CD8-positive, alpha-beta memory T cell (primary cell): ENCODE data around the gene SIPA1L3. TPM values are rescaled to one million over a fixed set of nuclear protein-coding genes. Genes with fewer than 3 reads are reported as not detected.
A peak's percentile ranks its signal among the peaks of the same experiment; 100 is the strongest.

ENCODE experiments used
- CTCF ChIA-PET: fragments of 350-600 bp; sonication (Branson Sonifier 250); formaldehyde crosslinking; loops from one replicate; lab custom pipeline; 2021; ENCODE audit warnings: antibody characterized with exemption; lab: Charles Lee
- POLR2A ChIA-PET: fragments of 350-600 bp; sonication (Branson Sonifier 250); formaldehyde crosslinking; loops from one replicate; lab custom pipeline; 2021; ENCODE audit warnings: antibody characterized with exemption; lab: Charles Lee
- DNase-seq, 5 donors: peaks; one replicate each; pipeline versions ENCODE4 v3.0.0 to v3.0.0-alpha.2; 2020 to 2022; ENCODE audit warnings: mixed read lengths in 1 of 5
- H3K27ac ChIP-seq: one replicate; pipeline ENCODE4 v1.7.0; 2013; ENCODE audit warnings: low read depth, mild to moderate bottlenecking, low read length, moderate library complexity
- H3K27me3 ChIP-seq: 2 replicates; pipeline ENCODE4 v1.7.0; 2013; ENCODE audit warnings: low read length, mild to moderate bottlenecking; ENCODE audit not compliant: insufficient read depth, poor library complexity, severe bottlenecking
- H3K36me3 ChIP-seq: 2 replicates; pipeline ENCODE4 v1.7.0; 2013; ENCODE audit warnings: mild to moderate bottlenecking, low read length, moderate library complexity; ENCODE audit not compliant: insufficient read depth
- H3K4me1 ChIP-seq: 2 replicates; pipeline ENCODE4 v1.7.0; 2013; ENCODE audit warnings: mild to moderate bottlenecking, low read length, moderate library complexity; ENCODE audit not compliant: insufficient read depth
- H3K4me3 ChIP-seq: 2 replicates; pipeline ENCODE4 v1.7.0; 2013; ENCODE audit warnings: mild to moderate bottlenecking, low read length
- H3K9me3 ChIP-seq: 2 replicates; pipeline ENCODE4 v1.7.0; 2013; ENCODE audit warnings: mild to moderate bottlenecking, low read length
- H3K27ac Mint-ChIP-seq, 8 donors: one replicate each; pipeline ENCODE4 v1.8.0; 2020 to 2021; ENCODE audit warnings: mixed read lengths in 8 of 8, mild to moderate bottlenecking in 6 of 8, inconsistent platforms in 3 of 8, moderate library complexity in 3 of 8
- H3K27me3 Mint-ChIP-seq, 2 donors: one replicate each; pipeline ENCODE4 v1.8.0; 2020 to 2021; ENCODE audit warnings: mixed read lengths in 2 of 2, mild to moderate bottlenecking in 1 of 2, moderate library complexity in 1 of 2
- H3K36me3 Mint-ChIP-seq, 3 donors: one replicate each; pipeline ENCODE4 v1.8.0; 2020 to 2021; ENCODE audit warnings: mixed read lengths in 3 of 3, inconsistent platforms in 1 of 3, mild to moderate bottlenecking in 1 of 3
- H3K4me1 Mint-ChIP-seq, 3 donors: one replicate each; pipeline ENCODE4 v1.8.0; 2020 to 2021; ENCODE audit warnings: mixed read lengths in 3 of 3, inconsistent platforms in 1 of 3, mild to moderate bottlenecking in 1 of 3
- H3K4me3 Mint-ChIP-seq, 7 donors: one replicate each; pipeline ENCODE4 v1.8.0; 2020 to 2021; ENCODE audit warnings: mixed read lengths in 7 of 7, mild to moderate bottlenecking in 6 of 7, moderate library complexity in 4 of 7, inconsistent platforms in 2 of 7
- H3K9me3 Mint-ChIP-seq, 5 donors: one replicate each; pipeline ENCODE4 v1.8.0; 2020 to 2022; ENCODE audit warnings: mixed read lengths in 5 of 5, mild to moderate bottlenecking in 3 of 5, moderate library complexity in 2 of 5, inconsistent platforms in 1 of 5
- polyA plus RNA-seq: library from polyadenylated mRNA; unstranded; fragments of 300-500 nt; fragmentation: Illumina TruSeq; gene quantifications from one replicate; pipeline ENCODE4 v1.2.3, GENCODE V29; 2021
- total RNA-seq, 2 experiments: library from RNA; stranded (reverse); gene quantifications; one replicate each; pipeline ENCODE4 v1.2.3, GENCODE V29; 2021

Gene SIPA1L3
- total and polyA plus RNA-seq, 3 experiments from 2014 or later = 5.4 to 14.8 (median 11.5) TPM

DNA sequence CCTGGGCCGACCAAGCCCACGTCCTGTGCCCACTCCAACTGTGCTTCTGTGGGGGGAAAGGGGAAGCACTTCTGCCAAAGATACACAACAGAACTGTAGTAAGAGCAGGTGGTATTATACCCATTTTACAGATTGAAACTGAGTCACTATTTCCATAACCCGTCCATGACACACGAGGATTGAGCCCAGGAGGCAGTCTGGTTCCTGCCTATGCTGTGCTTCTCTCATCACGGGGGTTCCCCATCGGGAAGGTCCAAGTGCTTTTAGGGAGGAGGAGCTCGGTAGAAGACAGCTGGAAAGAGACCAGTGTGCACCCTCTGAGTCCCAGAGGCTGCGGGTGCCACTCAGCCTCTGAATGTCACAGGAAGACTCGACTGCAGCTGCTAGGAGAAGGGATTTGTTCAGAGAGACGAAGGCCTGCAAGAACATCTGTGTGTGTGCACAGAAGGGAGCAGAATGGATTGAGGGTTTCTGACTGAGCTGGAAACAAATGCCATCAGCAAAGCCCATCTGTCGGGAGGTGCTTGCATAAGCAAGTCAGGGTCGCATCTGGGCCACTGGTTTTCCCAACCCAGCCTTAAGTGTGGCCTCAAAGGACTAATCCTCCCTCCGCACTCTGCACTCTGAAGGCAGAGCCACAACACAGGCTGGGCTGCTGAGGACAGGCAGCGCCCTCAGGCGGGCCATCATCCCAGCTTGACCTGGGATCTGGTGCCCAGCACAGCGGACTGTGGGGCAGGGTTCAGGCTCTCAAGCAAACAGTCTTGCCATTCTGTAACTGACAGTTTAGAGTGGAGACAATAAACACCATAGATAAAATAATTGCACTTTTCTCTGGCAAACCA, 167.1 kb downstream of the SIPA1L3 start:
- no peaks in the 10 kb centered on the region for H3K4me1 ChIP-seq
- Mint-ChIP-seq H3K27me3 (peaks cover 0 to 2% of the 10 kb centered on the region in 2 donors), H3K4me3 (no peak overlapping the region), H3K4me1 (peaks cover 0 to 1% (median 0%) of the 10 kb centered on the region in 3 donors), H3K9me3 (no peaks in the 10 kb centered on the region), H3K36me3 (peaks cover 5 to 11% (median 7%) of the 10 kb centered on the region in 3 donors), H3K27ac (no peak overlapping the region)
- H3K4me3 ChIP-seq = no peak overlapping the region
- H3K9me3 ChIP-seq = peaks cover 5% of the 10 kb centered on the region
- no peaks in the 10 kb centered on the region for H3K27me3 ChIP-seq
- no peak for DNase-seq
- ChIA-PET CTCF (no interaction called here), POLR2A (no interaction called here)
- no peaks in the 10 kb centered on the region for H3K36me3 ChIP-seq
- H3K27ac ChIP-seq = no peak overlapping the region

- Mint-ChIP-seq H3K4me1 (peaks cover 0 to 3% (median 0%) of the 10 kb centered on the region in 3 donors), H3K36me3 (peaks cover 7 to 13% (median 11%) of the 10 kb centered on the region in 3 donors), H3K4me3 (no peak overlapping the region), H3K27ac (peak overlapping the region in 1 of 8 donors; percentile 24), H3K9me3 (no peaks in the 10 kb centered on the region), H3K27me3 (peaks cover 0 to 2% of the 10 kb centered on the region in 2 donors)
- H3K36me3 ChIP-seq = no peaks in the 10 kb centered on the region
- no peaks in the 10 kb centered on the region for H3K27me3 ChIP-seq
- CTCF ChIA-PET = no interaction called here
- H3K27ac ChIP-seq = no peak overlapping the region
- no peak for DNase-seq
- H3K4me1 ChIP-seq = no peaks in the 10 kb centered on the region
- no peak overlapping the region for H3K4me3 ChIP-seq
- POLR2A ChIA-PET = no interaction called here
- peaks cover 5% of the 10 kb centered on the region for H3K9me3 ChIP-seq
These were observed 169.3 kb downstream of the SIPA1L3 start for GRCh38 chr19:38076337-38076736.

DNA sequence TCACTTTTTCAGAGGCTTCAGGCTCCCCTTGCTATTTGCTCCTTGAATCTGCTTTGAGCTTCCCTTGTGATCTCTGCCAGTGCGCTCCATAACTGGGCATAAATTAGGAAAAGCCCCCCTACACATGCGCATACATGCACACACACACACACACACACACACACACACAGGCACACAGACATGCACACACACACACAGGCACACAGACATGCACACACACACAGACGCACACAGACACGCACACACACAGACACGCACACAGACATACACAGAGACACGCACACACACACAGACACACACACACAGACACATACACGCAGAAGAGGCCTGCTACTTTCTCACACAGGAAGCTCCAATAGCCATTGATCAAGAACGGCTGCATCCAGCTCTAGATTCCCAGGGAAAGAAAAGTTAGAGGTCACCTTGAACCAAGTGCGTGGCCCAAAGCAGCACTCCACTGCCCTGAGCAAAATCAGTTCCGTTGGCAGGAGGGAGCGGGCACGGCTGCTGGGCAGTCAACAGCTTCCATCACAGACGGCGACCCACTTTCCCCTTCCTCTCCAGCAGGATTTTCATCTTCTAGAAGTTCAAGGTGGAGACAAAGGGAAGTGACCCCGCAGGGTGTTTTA, 171.4 kb downstream of the SIPA1L3 start:
- Histone ChIP-seq H3K27me3 (no peaks in the 10 kb centered on the region), H3K9me3 (peaks cover 5% of the 10 kb centered on the region), H3K4me3 (no peak overlapping the region), H3K36me3 (no peaks in the 10 kb centered on the region), H3K4me1 (no peaks in the 10 kb centered on the region), H3K27ac (no peak overlapping the region)
- Mint-ChIP-seq H3K4me1 (peaks cover 0 to 3% (median 0%) of the 10 kb centered on the region in 3 donors), H3K36me3 (peaks cover 7 to 28% (median 11%) of the 10 kb centered on the region in 3 donors), H3K9me3 (no peaks in the 10 kb centered on the region), H3K4me3 (no peak overlapping the region), H3K27me3 (peaks cover 0 to 2% of the 10 kb centered on the region in 2 donors), H3K27ac (peak overlapping the region in 1 of 8 donors; percentile 81)
- POLR2A ChIA-PET = no interaction called here
- DNase-seq = no peak
- CTCF ChIA-PET = no interaction called here

GRCh38 chr19:38079926-38080380, 172.9 kb downstream of the SIPA1L3 start:
- H3K4me1 Mint-ChIP-seq = peaks cover 0 to 3% (median 0%) of the 10 kb centered on the region in 3 donors
- Histone ChIP-seq H3K4me1 (no peaks in the 10 kb centered on the region), H3K9me3 (peaks cover 5% of the 10 kb centered on the region), H3K36me3 (no peaks in the 10 kb centered on the region), H3K27ac (no peak overlapping the region), H3K27me3 (no peaks in the 10 kb centered on the region), H3K4me3 (no peak overlapping the region)
- no peaks in the 10 kb centered on the region for H3K9me3 Mint-ChIP-seq
- ChIA-PET CTCF (no interaction called here), POLR2A (no interaction called here)
- H3K36me3 Mint-ChIP-seq = peaks cover 7 to 30% (median 11%) of the 10 kb centered on the region in 3 donors
- H3K27ac Mint-ChIP-seq = no peak overlapping the region
- H3K4me3 Mint-ChIP-seq = no peak overlapping the region
- peaks cover 0 to 2% of the 10 kb centered on the region in 2 donors for H3K27me3 Mint-ChIP-seq
- DNase-seq = no peak

DNA sequence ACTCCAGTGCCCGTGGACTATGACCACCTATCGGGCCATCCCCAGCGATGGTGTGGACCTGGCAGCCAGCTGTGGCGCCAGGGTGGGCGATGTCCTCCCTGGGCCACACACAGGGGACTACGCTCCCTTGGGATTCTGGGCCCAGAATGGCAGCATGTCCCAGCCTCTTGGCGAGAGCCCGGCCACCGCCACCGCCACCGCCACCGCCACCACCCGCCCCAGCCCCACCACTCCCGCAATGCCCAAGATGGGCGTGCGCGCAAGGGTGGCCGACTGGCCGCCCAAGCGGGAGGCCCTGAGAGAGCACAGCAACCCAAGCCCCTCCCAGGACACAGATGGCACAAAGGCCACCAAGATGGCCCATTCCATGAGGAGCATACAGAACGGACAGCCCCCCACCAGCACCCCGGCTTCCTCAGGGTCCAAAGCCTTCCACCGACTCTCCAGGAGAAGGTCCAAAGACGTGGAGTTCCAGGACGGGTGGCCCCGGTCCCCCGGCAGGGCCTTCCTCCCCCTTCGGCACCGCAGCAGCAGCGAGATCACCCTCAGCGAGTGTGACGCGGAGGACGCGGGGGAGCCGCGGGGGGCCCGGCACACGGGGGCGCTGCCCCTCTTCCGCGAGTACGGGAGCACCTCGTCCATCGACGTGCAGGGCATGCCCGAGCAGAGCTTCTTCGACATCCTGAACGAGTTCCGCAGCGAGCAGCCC, 174.7 kb downstream of the SIPA1L3 start:
- Histone ChIP-seq H3K27me3 (no peaks in the 10 kb centered on the region), H3K9me3 (peaks cover under 1% of the 10 kb centered on the region), H3K4me1 (no peaks in the 10 kb centered on the region), H3K27ac (no peak overlapping the region), H3K36me3 (no peaks in the 10 kb centered on the region), H3K4me3 (no peak overlapping the region)
- POLR2A ChIA-PET = no interaction called here
- no peaks in the 10 kb centered on the region for H3K27me3 Mint-ChIP-seq
- no peaks in the 10 kb centered on the region for H3K9me3 Mint-ChIP-seq
- peaks cover 0 to 3% (median 0%) of the 10 kb centered on the region in 3 donors for H3K4me1 Mint-ChIP-seq
- no peak overlapping the region for H3K4me3 Mint-ChIP-seq
- peaks cover 5 to 28% (median 6%) of the 10 kb centered on the region in 3 donors for H3K36me3 Mint-ChIP-seq
- H3K27ac Mint-ChIP-seq = no peak overlapping the region
- DNase-seq = no peak
- CTCF ChIA-PET = no interaction called here

DNA sequence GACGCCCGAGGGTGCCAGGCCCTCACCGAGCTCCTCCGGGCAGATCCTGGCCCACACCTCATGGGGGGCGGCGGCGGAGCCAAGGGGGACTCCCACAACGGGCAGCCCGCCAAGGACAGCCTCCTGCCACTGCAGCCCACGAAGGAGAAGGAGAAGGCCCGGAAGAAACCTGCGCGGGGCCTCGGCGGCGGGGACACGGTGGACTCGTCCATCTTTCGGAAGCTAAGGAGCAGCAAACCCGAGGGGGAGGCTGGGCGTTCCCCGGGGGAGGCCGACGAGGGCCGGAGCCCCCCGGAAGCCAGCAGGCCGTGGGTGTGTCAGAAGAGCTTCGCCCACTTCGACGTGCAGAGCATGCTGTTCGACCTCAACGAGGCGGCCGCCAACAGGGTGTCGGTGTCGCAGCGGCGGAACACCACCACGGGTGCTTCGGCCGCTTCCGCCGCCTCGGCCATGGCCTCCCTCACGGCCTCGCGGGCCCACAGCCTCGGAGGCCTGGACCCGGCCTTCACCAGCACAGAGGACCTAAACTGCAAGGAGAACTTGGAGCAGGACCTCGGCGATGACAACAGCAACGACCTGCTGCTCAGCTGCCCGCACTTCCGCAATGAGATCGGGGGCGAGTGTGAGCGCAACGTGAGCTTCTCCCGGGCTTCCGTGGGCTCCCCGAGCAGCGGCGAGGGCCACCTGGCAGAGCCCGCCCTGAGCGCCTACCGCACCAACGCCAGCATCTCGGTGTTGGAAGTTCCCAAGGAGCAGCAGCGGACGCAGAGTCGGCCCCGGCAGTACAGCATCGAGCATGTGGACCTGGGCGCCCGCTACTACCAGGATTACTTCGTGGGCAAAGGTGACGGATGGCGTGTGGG, 175.5 kb downstream of the SIPA1L3 start:
- H3K4me1 Mint-ChIP-seq = peaks cover 0 to 3% (median 0%) of the 10 kb centered on the region in 3 donors
- H3K27me3 ChIP-seq = no peaks in the 10 kb centered on the region
- no peaks in the 10 kb centered on the region for H3K9me3 Mint-ChIP-seq
- no peaks in the 10 kb centered on the region for H3K9me3 ChIP-seq
- H3K36me3 ChIP-seq = no peaks in the 10 kb centered on the region
- H3K36me3 Mint-ChIP-seq = peaks cover 5 to 35% (median 8%) of the 10 kb centered on the region in 3 donors
- H3K4me3 Mint-ChIP-seq = no peak overlapping the region
- no peaks in the 10 kb centered on the region for H3K4me1 ChIP-seq
- H3K27ac Mint-ChIP-seq = no peak overlapping the region
- ChIA-PET POLR2A (no interaction called here), CTCF (no interaction called here)
- no peak overlapping the region for H3K27ac ChIP-seq
- H3K4me3 ChIP-seq = no peak overlapping the region
- no peak for DNase-seq
- H3K27me3 Mint-ChIP-seq = no peaks in the 10 kb centered on the region

GRCh38 chr19:38084196-38084595, 177.2 kb downstream of the SIPA1L3 start:
- Mint-ChIP-seq H3K4me3 (no peak overlapping the region), H3K36me3 (peaks cover 0 to 46% (median 10%) of the 10 kb centered on the region in 3 donors), H3K4me1 (peaks cover 0 to 1% (median 0%) of the 10 kb centered on the region in 3 donors), H3K27ac (no peak overlapping the region), H3K9me3 (no peaks in the 10 kb centered on the region), H3K27me3 (no peaks in the 10 kb centered on the region)
- no peaks in the 10 kb centered on the region for H3K9me3 ChIP-seq
- no peak overlapping the region for H3K27ac ChIP-seq
- no peaks in the 10 kb centered on the region for H3K36me3 ChIP-seq
- POLR2A ChIA-PET = no interaction called here
- CTCF ChIA-PET = no interaction called here
- H3K4me1 ChIP-seq = no peaks in the 10 kb centered on the region
- no peak overlapping the region for H3K4me3 ChIP-seq
- no peak for DNase-seq
- no peaks in the 10 kb centered on the region for H3K27me3 ChIP-seq
